Activated CD8-positive, alpha-beta T cell treated with anti-CD3 and anti-CD28 coated beads for 36 hours (primary cell): ENCODE data around the gene XPNPEP1. TPM values are rescaled to one million over a fixed set of nuclear protein-coding genes. Genes with fewer than 3 reads are reported as not detected.

Experiments used
- ATAC-seq: fragments of 200-7000 bp; cut with Tn5 transposase; one replicate; pipeline ENCODE4 v1.10.0; 2021; ENCODE audit warnings: mild to moderate bottlenecking, moderate library complexity
- CTCF ChIA-PET: fragments of 350-600 bp; sonication (Branson Sonifier 250); formaldehyde crosslinking; loops from one replicate; lab custom pipeline; 2021; ENCODE audit warnings: antibody characterized with exemption; lab: Charles Lee
- POLR2A ChIA-PET: fragments of 350-600 bp; sonication (Branson Sonifier 250); formaldehyde crosslinking; loops from one replicate; lab custom pipeline; 2021; ENCODE audit warnings: antibody characterized with exemption; lab: Charles Lee
- DNase-seq: peaks from one replicate; pipeline ENCODE4 v3.0.0-alpha.2; 2020
- H3K27ac Mint-ChIP-seq: one replicate; pipeline ENCODE4 v1.8.0; 2021; ENCODE audit warnings: mild to moderate bottlenecking, mixed read lengths
- H3K27me3 Mint-ChIP-seq: one replicate; pipeline ENCODE4 v1.8.0; 2021; ENCODE audit warnings: mixed read lengths
- H3K36me3 Mint-ChIP-seq: one replicate; pipeline ENCODE4 v1.8.0; 2021; ENCODE audit warnings: low read depth, mixed read lengths
- H3K4me1 Mint-ChIP-seq: one replicate; pipeline ENCODE4 v1.8.0; 2021; ENCODE audit warnings: low read depth, mixed read lengths
- H3K4me3 Mint-ChIP-seq: one replicate; pipeline ENCODE4 v1.8.0; 2021; ENCODE audit warnings: mild to moderate bottlenecking, moderate library complexity, mixed read lengths
- H3K9me3 Mint-ChIP-seq: one replicate; pipeline ENCODE4 v1.8.0; 2021; ENCODE audit warnings: mixed read lengths
- CTCF ChIP-seq: fragments of 200-600 bp; IDR thresholded peaks from one replicate; pipeline ENCODE4 v1.8.0; 2022; ENCODE audit warnings: antibody characterized with exemption, mild to moderate bottlenecking
- intact Hi-C: fragments of 100-400 bp; cut with micrococcal nuclease; formaldehyde crosslinking; loops from one replicate; pipeline ENCODE4 v1.10.0; 2022
- total RNA-seq, 2 experiments: library from RNA; stranded (reverse); gene quantifications; one replicate each; pipeline ENCODE4 v1.2.3, GENCODE V29; 2021

The XPNPEP1 gene
- total RNA-seq, 2 experiments from 2014 or later: 96.5 to 97.0 TPM

GRCh38 chr10:109933984-109934565 lies 10.8 kb upstream of the XPNPEP1 start:
- ATAC-seq: peak; percentile 40
- Mint-ChIP-seq H3K36me3 (no peaks in the 10 kb centered on the region), H3K27ac (peak overlapping the region; percentile 98), H3K9me3 (no peaks in the 10 kb centered on the region), H3K27me3 (no peaks in the 10 kb centered on the region), H3K4me1 (peaks cover 56% of the 10 kb centered on the region), H3K4me3 (peak overlapping the region; percentile 78)
- no peak for TF ChIP-seq CTCF
- ChIA-PET CTCF (interaction anchor here (0.8 to 2.2 kb wide), 8 partner anchors 8 to 182 kb away, joined by 3 to 10 read pairs (median 5); no protein-coding TSS in a partner anchor), POLR2A (interaction anchor here (0.7 to 2.2 kb wide), 5 partner anchors 12 to 276 kb away, joined by 3 to 10 read pairs (median 3); no protein-coding TSS in a partner anchor)
- intact Hi-C loops: no loop called here
- DNase-seq: peak; percentile 54

GRCh38 chr10:109932968-109933367 lies 9.7 kb upstream of the XPNPEP1 start:
- no peak overlapping the region for H3K4me3 Mint-ChIP-seq
- no peak for DNase-seq
- no peaks in the 10 kb centered on the region for H3K36me3 Mint-ChIP-seq
- H3K9me3 Mint-ChIP-seq: no peaks in the 10 kb centered on the region
- TF ChIP-seq CTCF: no peak
- ChIA-PET POLR2A (interaction anchor here (1.1 kb wide), 1 partner anchor 48 kb away, joined by 3 read pairs; no protein-coding TSS in a partner anchor), CTCF (interaction anchor here (1.1 kb wide), 1 partner anchor 48 kb away, joined by 4 read pairs; no protein-coding TSS in a partner anchor)
- no peak for ATAC-seq
- H3K27me3 Mint-ChIP-seq: no peaks in the 10 kb centered on the region
- H3K27ac Mint-ChIP-seq: no peak overlapping the region
- intact Hi-C loops: no loop called here
- H3K4me1 Mint-ChIP-seq: peaks cover 49% of the 10 kb centered on the region

GRCh38 chr10:109932391-109932790 lies 9.1 kb upstream of the XPNPEP1 start:
- H3K9me3 Mint-ChIP-seq: no peaks in the 10 kb centered on the region
- H3K4me3 Mint-ChIP-seq: no peak overlapping the region
- TF ChIP-seq CTCF: no peak
- POLR2A ChIA-PET: interaction anchor here (1.1 kb wide), 1 partner anchor 48 kb away, joined by 3 read pairs; no protein-coding TSS in a partner anchor
- H3K27ac Mint-ChIP-seq: no peak overlapping the region
- H3K4me1 Mint-ChIP-seq: peaks cover 44% of the 10 kb centered on the region
- DNase-seq: no peak
- CTCF ChIA-PET: interaction anchor here (1.1 kb wide), 1 partner anchor 48 kb away, joined by 4 read pairs; no protein-coding TSS in a partner anchor
- intact Hi-C loops: no loop called here
- H3K27me3 Mint-ChIP-seq: no peaks in the 10 kb centered on the region
- no peak for ATAC-seq
- H3K36me3 Mint-ChIP-seq: no peaks in the 10 kb centered on the region

GRCh38 chr10:109931163-109931562 lies 7.9 kb upstream of the XPNPEP1 start:
- no peak overlapping the region for H3K4me3 Mint-ChIP-seq
- H3K4me1 Mint-ChIP-seq: peaks cover 37% of the 10 kb centered on the region
- no peaks in the 10 kb centered on the region for H3K27me3 Mint-ChIP-seq
- H3K9me3 Mint-ChIP-seq: no peaks in the 10 kb centered on the region
- TF ChIP-seq CTCF: no peak
- no peaks in the 10 kb centered on the region for H3K36me3 Mint-ChIP-seq
- intact Hi-C loops: no loop called here
- H3K27ac Mint-ChIP-seq: no peak overlapping the region
- ChIA-PET CTCF (no interaction called here), POLR2A (interaction anchor here (0.5 to 0.8 kb wide), 3 partner anchors 9 to 308 kb away, joined by 3 read pairs; no protein-coding TSS in a partner anchor)
- no peak for ATAC-seq
- DNase-seq: no peak
